Activated T-cell treated with anti-CD3 and anti-CD28 coated beads, Interleukin-2, amount 50 U/mL, for 4 hours (primary cell): ENCODE measurements around the gene USP49. TPM values are rescaled to one million over a fixed set of nuclear protein-coding genes. Genes with fewer than 3 reads are reported as not detected.
"Not testable (repeated sequence)": the region's sequence is repeated elsewhere in the genome, so short reads cannot be mapped to it uniquely, and the experiment has no call there.

Experiments used
- ATAC-seq, 2 donors: fragments of 200-7000 bp; cut with Tn5 transposase; one replicate each; pipeline ENCODE4 v1.10.0; 2021
- DNase-seq: peaks from one replicate; pipeline ENCODE4 v3.0.0-alpha.2; 2020
- H3K27me3 Mint-ChIP-seq: one replicate; pipeline ENCODE4 v1.8.0; 2021; ENCODE audit warnings: low read depth, mixed read lengths
- H3K36me3 Mint-ChIP-seq: one replicate; pipeline ENCODE4 v1.8.0; 2022; ENCODE audit warnings: mixed read lengths; ENCODE audit not compliant: insufficient read depth
- H3K4me1 Mint-ChIP-seq: one replicate; pipeline ENCODE4 v1.8.0; 2021; ENCODE audit warnings: low read depth, mixed read lengths
- H3K4me3 Mint-ChIP-seq: one replicate; pipeline ENCODE4 v1.8.0; 2021; ENCODE audit warnings: mild to moderate bottlenecking, moderate library complexity, mixed read lengths
- H3K9me3 Mint-ChIP-seq: one replicate; pipeline ENCODE4 v1.8.0; 2021; ENCODE audit warnings: mixed read lengths
- total RNA-seq, 3 donors: library from RNA; stranded (reverse); gene quantifications; one replicate each; pipeline ENCODE4 v1.2.1, GENCODE V29; 2021

USP49 gene
- total RNA-seq, result 1 to 10 TPM; 3.7 to 4.5 (median 4.4) TPM

DNA sequence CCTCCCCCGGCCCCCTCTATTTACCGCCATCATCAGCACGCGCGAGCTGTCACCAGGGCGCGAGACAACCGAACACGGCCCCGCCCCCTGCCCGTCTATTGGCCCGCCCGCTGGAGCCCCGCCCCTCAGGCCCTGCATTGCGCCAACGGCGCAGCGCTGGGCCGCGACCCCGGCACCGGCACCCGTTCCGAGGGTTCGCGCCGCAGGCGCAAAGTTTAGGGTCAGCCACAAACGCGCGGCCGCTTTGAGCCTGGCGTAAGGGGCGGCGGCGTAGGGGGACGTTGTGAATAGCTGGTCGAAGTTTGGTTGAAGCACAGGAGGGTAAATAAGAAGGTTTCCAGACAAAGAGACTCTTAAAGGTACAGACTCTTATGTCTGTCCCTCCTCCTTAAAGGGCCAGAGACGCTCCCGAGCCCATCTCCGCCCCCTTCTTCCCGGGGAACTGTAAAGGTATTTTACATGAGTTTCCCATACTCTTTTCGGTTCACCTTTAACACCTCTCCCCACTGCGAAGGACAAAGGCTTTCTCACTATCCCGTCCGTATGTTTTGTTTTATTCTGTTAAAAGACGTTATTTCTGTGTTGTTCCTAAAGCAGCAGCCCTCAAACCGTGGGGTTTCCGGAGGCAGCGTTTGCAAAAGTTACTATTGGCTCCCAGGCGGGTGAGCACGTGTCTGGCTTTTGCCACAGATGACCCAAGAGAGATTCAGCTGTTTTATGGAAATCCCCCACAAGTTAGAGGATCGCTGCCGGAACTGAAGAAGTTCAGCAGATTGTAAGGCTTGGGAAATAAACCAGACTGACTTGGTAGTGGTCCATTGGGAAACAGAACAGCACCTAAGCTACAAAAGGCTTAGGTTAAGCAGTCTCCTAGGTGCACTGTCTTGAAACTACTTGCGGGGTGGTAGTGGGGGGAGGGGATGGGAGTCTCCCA, at the start of gene USP49:
Gene USP49, minus strand, starts transcription at position 76 of the 934 bp plus-strand sequence. CDS start 88,392 bp downstream, outside the sequence.
- H3K9me3 Mint-ChIP-seq, result no peaks in the 10 kb centered on the region
- peak; percentile 89 for DNase-seq
- ATAC-seq, result peak; percentile 96 to 98

GRCh38 chr6:41943456-41943855, 48.3 kb upstream of the USP49 start:
- Mint-ChIP-seq H3K4me1 (peaks cover 60% of the 10 kb centered on the region), H3K36me3 (peaks cover 18% of the 10 kb centered on the region), H3K4me3 (no peak overlapping the region), H3K27me3 (no peaks in the 10 kb centered on the region), H3K9me3 (no peaks in the 10 kb centered on the region)
- no peak for DNase-seq
- no peak for ATAC-seq

More for the DNA sequence above, at the start of gene USP49:
- Mint-ChIP-seq H3K36me3 (no peaks in the 10 kb centered on the region), H3K27me3 (no peaks in the 10 kb centered on the region), H3K4me1 (peaks cover 9% of the 10 kb centered on the region), H3K4me3 (no peak within 1 kb of the TSS)

DNA sequence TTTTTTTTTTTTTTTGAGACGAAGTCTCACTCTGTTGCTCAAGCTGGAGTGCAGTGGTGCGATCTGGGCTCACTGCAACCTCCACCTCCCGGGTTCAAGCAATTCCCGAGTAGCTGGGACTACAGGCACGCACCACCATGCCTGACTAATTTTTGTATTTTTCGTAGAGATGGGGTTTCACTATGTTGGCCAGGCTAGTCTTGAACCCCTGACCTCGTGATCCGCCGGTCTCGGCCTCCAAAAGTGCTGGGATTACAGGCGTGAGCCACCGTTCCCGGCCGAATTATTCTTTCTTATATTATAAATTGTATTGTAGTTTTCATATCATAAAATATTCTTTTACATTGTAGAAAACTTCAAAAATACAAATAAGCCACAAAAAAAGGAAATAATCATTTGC, 47.7 kb upstream of the USP49 start:
- H3K36me3 Mint-ChIP-seq, result peaks cover 16% of the 10 kb centered on the region

DNA sequence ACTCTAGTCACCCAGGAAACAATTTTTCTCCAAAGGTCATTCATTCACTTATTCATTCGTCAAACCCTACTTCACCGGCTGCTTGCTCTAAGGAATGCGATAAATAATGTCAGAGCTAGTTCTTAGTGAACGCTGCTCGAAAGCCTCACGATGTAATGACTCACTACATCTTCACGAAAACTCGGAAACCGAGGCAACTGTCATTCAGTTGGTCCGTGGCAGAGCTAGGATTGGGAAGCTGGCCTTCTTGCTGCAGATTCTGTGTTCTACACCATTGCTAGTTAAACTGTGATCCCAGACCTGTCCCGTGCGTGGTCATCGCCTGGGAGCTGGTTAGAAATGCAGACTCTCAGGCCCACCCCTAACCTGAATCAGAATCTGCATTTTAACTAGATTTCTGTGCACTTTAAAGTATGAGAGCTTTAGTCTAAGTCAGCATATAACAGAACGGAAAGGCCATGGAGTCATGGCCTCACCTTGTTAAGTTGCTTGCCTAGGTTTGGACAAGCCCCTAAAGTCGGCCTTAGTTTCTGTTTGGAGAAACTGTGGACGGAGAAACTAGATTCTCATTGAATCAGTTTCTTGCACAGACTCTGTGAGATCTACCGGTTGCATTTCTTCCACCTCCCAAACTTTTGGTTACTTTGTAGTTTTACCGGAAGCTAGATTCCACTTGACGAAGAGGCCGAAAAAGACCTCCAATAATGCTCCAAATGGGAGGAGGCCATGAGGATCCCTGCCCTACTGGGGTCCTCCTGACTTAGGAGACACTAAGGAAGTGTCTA, 47.1 kb upstream of the USP49 start:
- ATAC-seq, result peak; percentile 49 to 55
- no peaks in the 10 kb centered on the region for H3K27me3 Mint-ChIP-seq
- peak overlapping the region; percentile 96 for H3K4me3 Mint-ChIP-seq
- peaks cover 15% of the 10 kb centered on the region for H3K36me3 Mint-ChIP-seq
- H3K4me1 Mint-ChIP-seq, result peaks cover 62% of the 10 kb centered on the region
- DNase-seq, result no peak
- H3K9me3 Mint-ChIP-seq, result no peaks in the 10 kb centered on the region

More for the DNA sequence above, 47.7 kb upstream of the USP49 start:
- not testable (repeated sequence) for H3K9me3 Mint-ChIP-seq, DNase-seq, H3K27me3 Mint-ChIP-seq, ATAC-seq
- peak overlapping the region; percentile 96 for H3K4me3 Mint-ChIP-seq
- H3K4me1 Mint-ChIP-seq, result peaks cover 62% of the 10 kb centered on the region

GRCh38 chr6:41941280-41942066, 46.3 kb upstream of the USP49 start, which contains the start of gene CCND3:
Gene CCND3, minus strand, starts transcription at chr6:41941808. Its CDS starts 159 bp downstream, at chr6:41941649.
- peak; percentile 79 for DNase-seq
- Mint-ChIP-seq H3K4me3 (peak within 1 kb of the TSS; percentile 96), H3K36me3 (peaks cover 21% of the 10 kb centered on the region), H3K9me3 (no peaks in the 10 kb centered on the region), H3K4me1 (peaks cover 67% of the 10 kb centered on the region), H3K27me3 (no peaks in the 10 kb centered on the region)
- ATAC-seq, result peak; percentile 85

- ATAC-seq, result peak; percentile 11 to 21
- H3K36me3 Mint-ChIP-seq, result peaks cover 22% of the 10 kb centered on the region
Measured at GRCh38 chr6:41940759-41941279, 45.6 kb upstream of the USP49 start.

DNA sequence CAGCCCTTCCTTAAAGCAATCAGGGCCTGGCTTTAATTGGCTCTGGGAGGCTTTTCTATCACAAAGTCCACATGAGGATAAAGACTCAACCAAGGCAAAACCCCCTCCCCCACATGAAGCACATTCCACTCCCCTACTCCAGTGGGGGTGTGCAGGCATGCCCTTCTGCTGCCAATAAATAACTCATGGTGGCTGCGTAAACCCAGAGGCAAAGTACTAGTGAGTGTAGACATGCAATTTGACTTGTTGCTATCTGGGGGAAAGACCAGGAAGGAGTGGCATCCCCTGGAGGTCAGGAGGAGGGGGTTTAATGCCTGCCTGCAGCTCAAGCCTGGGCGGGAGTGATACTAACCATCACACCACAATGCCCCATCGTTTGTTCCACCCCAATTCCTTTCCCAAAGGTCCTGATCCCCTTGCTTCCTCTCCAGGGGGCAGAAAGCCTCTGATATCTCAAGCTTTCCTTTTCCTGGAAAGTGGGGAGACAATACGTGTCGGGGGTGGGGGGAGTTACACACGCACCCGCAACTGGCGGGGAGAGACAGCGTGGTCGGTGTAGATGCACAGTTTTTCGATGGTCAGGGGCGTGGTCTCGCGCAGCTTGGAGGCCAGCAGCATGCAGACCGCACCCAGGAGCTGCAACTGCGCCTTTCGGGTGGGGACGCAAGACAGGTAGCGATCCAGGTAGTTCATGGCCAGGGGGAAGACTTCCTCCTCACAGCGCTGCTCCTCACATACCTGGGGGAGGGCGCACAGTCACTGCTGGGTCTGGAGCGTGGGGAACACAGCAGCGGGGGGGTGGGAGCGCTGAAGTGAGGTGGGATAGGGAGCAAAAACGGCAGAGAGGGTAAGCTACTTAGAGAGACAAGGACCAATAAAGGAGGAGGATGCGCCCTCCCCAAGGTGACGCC, 44.9 kb upstream of the USP49 start:
- H3K4me3 Mint-ChIP-seq, result peak overlapping the region; percentile 96
- H3K36me3 Mint-ChIP-seq, result peaks cover 22% of the 10 kb centered on the region
- DNase-seq (peak; percentile 30), ATAC-seq (no peak)
- peaks cover 71% of the 10 kb centered on the region for H3K4me1 Mint-ChIP-seq
- no peaks in the 10 kb centered on the region for H3K9me3 Mint-ChIP-seq
- no peaks in the 10 kb centered on the region for H3K27me3 Mint-ChIP-seq

More at GRCh38 chr6:41940759-41941279, 45.6 kb upstream of the USP49 start:
- Mint-ChIP-seq H3K9me3 (no peaks in the 10 kb centered on the region), H3K4me3 (peak overlapping the region; percentile 96), H3K27me3 (no peaks in the 10 kb centered on the region), H3K4me1 (peaks cover 70% of the 10 kb centered on the region)
- DNase-seq, result no peak

DNA sequence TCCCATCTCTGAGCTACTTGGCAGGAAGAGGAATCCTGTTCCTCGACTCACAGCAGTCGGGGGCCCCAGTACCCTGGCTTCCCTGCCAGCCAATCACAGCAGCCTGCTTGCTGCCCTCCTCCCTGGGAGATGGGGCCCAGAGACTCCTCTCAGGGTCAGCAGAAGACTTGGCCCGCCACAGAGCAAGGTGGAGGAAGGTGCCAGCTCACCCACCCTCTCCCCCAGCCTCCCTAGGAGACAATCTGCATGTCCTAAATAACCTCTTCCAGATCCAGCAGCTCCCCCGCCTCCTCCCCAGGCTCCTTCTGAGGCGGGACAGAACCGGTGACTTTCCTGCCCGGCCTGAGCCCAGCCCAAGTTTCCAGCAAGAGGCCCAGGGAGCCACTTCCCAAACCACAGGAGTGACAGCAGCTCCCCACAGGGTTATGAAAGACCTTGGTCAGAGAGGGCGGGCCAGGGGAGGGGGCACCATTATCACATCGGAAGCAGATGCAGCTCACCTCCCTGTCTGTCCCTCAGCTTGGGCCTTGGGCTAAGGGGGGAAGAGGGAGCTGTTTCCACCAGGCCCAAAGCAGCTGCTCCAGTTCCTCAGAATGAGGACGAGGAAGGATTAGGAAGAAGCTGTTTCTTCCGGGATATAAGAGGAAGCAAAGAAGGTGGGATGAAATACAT, 44.1 kb upstream of the USP49 start:
- ATAC-seq, result no peak
- peaks cover 28% of the 10 kb centered on the region for H3K36me3 Mint-ChIP-seq
- no peaks in the 10 kb centered on the region for H3K27me3 Mint-ChIP-seq
- peak overlapping the region; percentile 96 for H3K4me3 Mint-ChIP-seq
- H3K9me3 Mint-ChIP-seq, result no peaks in the 10 kb centered on the region
- H3K4me1 Mint-ChIP-seq, result peaks cover 73% of the 10 kb centered on the region
- no peak for DNase-seq

- no peak for DNase-seq
- ATAC-seq, result no peak
Measured at GRCh38 chr6:41938590-41939175, 43.5 kb upstream of the USP49 start.

GRCh38 chr6:41937861-41938574, 42.8 kb upstream of the USP49 start:
- peaks cover 30% of the 10 kb centered on the region for H3K36me3 Mint-ChIP-seq
- no peak for ATAC-seq
- peak overlapping the region; percentile 96 for H3K4me3 Mint-ChIP-seq
- peak; percentile 34 for DNase-seq
- peaks cover 72% of the 10 kb centered on the region for H3K4me1 Mint-ChIP-seq
- no peaks in the 10 kb centered on the region for H3K27me3 Mint-ChIP-seq
- H3K9me3 Mint-ChIP-seq, result no peaks in the 10 kb centered on the region

More at GRCh38 chr6:41938590-41939175, 43.5 kb upstream of the USP49 start:
- Mint-ChIP-seq H3K4me1 (peaks cover 75% of the 10 kb centered on the region), H3K9me3 (no peaks in the 10 kb centered on the region), H3K36me3 (peaks cover 28% of the 10 kb centered on the region), H3K27me3 (no peaks in the 10 kb centered on the region), H3K4me3 (peak overlapping the region; percentile 96)

GRCh38 chr6:41937472-41937860, 42.3 kb upstream of the USP49 start:
- H3K4me3 Mint-ChIP-seq, result peak overlapping the region; percentile 96
- H3K27me3 Mint-ChIP-seq, result no peaks in the 10 kb centered on the region
- no peak for ATAC-seq
- no peaks in the 10 kb centered on the region for H3K9me3 Mint-ChIP-seq
- H3K36me3 Mint-ChIP-seq, result peaks cover 34% of the 10 kb centered on the region
- no peak for DNase-seq
- H3K4me1 Mint-ChIP-seq, result peaks cover 73% of the 10 kb centered on the region
